ENCODE results near the gene FBXO15. TPM values are rescaled to one million over a fixed set of nuclear protein-coding genes. Genes with fewer than 3 reads are reported as not detected.

FBXO15 gene
- polyA plus RNA-seq, 1 donor from 2014 or later, result 6.1 TPM

- H3K4me2 ChIP-seq (ENCODE audit: low read length), result no peak overlapping the region
- TF ChIP-seq SMC3 (conservative IDR thresholded peaks at IDR 0.05; ENCODE audit: poor library complexity) (no peak), MXI1 (conservative IDR thresholded peaks at IDR 0.05; ENCODE audit: poor library complexity, severe bottlenecking) (no peak), TAF1 (IDR thresholded peaks at IDR 0.05; ENCODE audit: low read depth) (no peak), CTCF (IDR thresholded peaks at IDR 0.05; ENCODE audit: poor library complexity, severe bottlenecking) (no peak), EP300 (conservative IDR thresholded peaks at IDR 0.05; ENCODE audit: poor library complexity, severe bottlenecking) (no peak), EZH2 (IDR thresholded peaks at IDR 0.05; ENCODE audit: borderline replicate concordance, insufficient read depth, low read length, poor library complexity, severe bottlenecking) (no peak), RAD21 (conservative IDR thresholded peaks at IDR 0.05) (no peak), POLR2AphosphoS5 (IDR thresholded peaks at IDR 0.05) (no peak)
- H3K79me2 ChIP-seq (replicated peaks; ENCODE audit: insufficient read depth, low read length), result no peaks in the 10 kb centered on the region
- H2AFZ ChIP-seq (ENCODE audit: low read depth, low read length), result no peak overlapping the region
- no peaks in the 10 kb centered on the region for H4K20me1 ChIP-seq (ENCODE audit: insufficient read depth)
- no peak overlapping the region for H3K9ac ChIP-seq (ENCODE audit: low read length)
- H3K36me3 ChIP-seq (ENCODE audit: insufficient read depth, low read length), result no peaks in the 10 kb centered on the region
- H3F3A ChIP-seq (ENCODE audit: insufficient read depth, low read length, poor library complexity, severe bottlenecking), result no peaks in the 10 kb centered on the region
- H3K4me3 ChIP-seq (ENCODE audit: low read length), result no peak overlapping the region
- no peaks in the 10 kb centered on the region for H3K9me3 ChIP-seq (ENCODE audit: low read length)
- no peaks in the 10 kb centered on the region for H3K27me3 ChIP-seq (ENCODE audit: insufficient read depth, low read depth, low read length)
- no peak overlapping the region for H3K27ac ChIP-seq (ENCODE audit: low read length)
- H3K9me2 ChIP-seq (ENCODE audit: insufficient read depth, low read length), result no peaks in the 10 kb centered on the region
Measured at GRCh38 chr18:74063023-74063422, 84.6 kb downstream of the FBXO15 start.

GRCh38 chr18:74062037-74062436 is 85.6 kb downstream of the FBXO15 start:
- no peaks in the 10 kb centered on the region for H4K20me1 ChIP-seq (ENCODE audit: insufficient read depth)
- H3K9ac ChIP-seq (ENCODE audit: low read length), result no peak overlapping the region
- H3K9me3 ChIP-seq (ENCODE audit: low read length), result no peaks in the 10 kb centered on the region
- H3K27ac ChIP-seq (ENCODE audit: low read length), result no peak overlapping the region
- H3K36me3 ChIP-seq (ENCODE audit: insufficient read depth, low read length), result no peaks in the 10 kb centered on the region
- no peaks in the 10 kb centered on the region for H3K27me3 ChIP-seq (ENCODE audit: insufficient read depth, low read depth, low read length)
- H3K9me2 ChIP-seq (ENCODE audit: insufficient read depth, low read length), result no peaks in the 10 kb centered on the region
- no peak overlapping the region for H2AFZ ChIP-seq (ENCODE audit: low read depth, low read length)
- H3K4me2 ChIP-seq (ENCODE audit: low read length), result no peak overlapping the region
- H3F3A ChIP-seq (ENCODE audit: insufficient read depth, low read length, poor library complexity, severe bottlenecking), result no peaks in the 10 kb centered on the region
- H3K4me3 ChIP-seq (ENCODE audit: low read length), result no peak overlapping the region
- H3K79me2 ChIP-seq (replicated peaks; ENCODE audit: insufficient read depth, low read length), result no peaks in the 10 kb centered on the region
- no peak for TF ChIP-seq EZH2 (IDR thresholded peaks at IDR 0.05; ENCODE audit: borderline replicate concordance, insufficient read depth, low read length, poor library complexity, severe bottlenecking)
- TF ChIP-seq SMC3 (conservative IDR thresholded peaks at IDR 0.05; ENCODE audit: poor library complexity), result no peak
- no peak for TF ChIP-seq REST (IDR thresholded peaks at IDR 0.05; ENCODE audit: borderline replicate concordance)
- TF ChIP-seq MXI1 (conservative IDR thresholded peaks at IDR 0.05; ENCODE audit: poor library complexity, severe bottlenecking), result no peak
- no peak for TF ChIP-seq POLR2AphosphoS5 (IDR thresholded peaks at IDR 0.05)
- no peak for TF ChIP-seq EP300 (conservative IDR thresholded peaks at IDR 0.05; ENCODE audit: poor library complexity, severe bottlenecking)
- no peak for TF ChIP-seq RAD21 (conservative IDR thresholded peaks at IDR 0.05)
- no peak for TF ChIP-seq TAF1 (IDR thresholded peaks at IDR 0.05; ENCODE audit: low read depth)
- TF ChIP-seq CTCF (IDR thresholded peaks at IDR 0.05; ENCODE audit: poor library complexity, severe bottlenecking), result no peak

Measured in neural cell (in vitro differentiated cells).